ENCODE data around the gene GALNT15. TPM values are rescaled to one million over a fixed set of nuclear protein-coding genes. Genes with fewer than 3 reads are reported as not detected.

Gene GALNT15
- polyA plus RNA-seq, 1 of the 3 experiments (the other 2 are of a cell fraction), result 4.7 TPM

DNA sequence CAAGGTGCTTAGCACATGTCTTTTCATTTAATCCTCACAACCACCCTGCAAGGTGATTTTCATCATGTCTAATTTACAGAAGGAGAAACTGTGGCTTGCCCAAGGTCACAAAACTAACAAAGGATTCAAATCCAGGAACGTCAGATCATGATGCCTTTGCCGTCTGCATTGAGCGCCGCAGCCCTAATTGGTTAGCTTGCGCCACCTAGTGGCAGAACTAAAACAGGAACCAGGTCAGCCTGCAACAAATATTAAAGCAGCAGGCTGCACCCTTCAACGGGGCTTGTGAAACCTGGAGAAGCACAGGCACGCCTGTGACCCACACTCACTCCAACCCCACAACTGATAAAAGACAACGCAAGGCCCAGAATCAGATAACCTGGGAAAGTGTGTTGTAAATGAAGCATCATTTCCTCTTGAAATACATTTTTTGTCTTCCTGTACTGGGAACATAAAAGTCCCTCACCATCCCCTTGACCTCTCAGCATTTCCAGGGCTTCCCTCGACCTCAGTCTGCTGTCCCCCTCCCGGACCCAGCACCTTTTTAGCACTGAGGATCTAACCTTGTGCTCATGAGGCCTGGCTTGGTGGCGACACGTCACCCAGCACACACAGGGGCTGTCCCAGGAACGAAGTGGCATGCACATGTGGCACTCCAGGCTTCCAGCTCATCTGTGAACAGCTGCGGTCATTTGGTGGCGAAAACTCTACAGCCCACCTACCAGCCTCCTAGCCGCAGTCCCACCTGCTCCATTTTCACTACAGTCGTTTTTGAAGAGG, 73.0 kb downstream of the GALNT15 start:
- Histone ChIP-seq H3K4me1 (ENCODE audit: control insufficient read depth in 1 of 2, insufficient read depth in 2 of 2, low read depth in 1 of 2, low read length in 1 of 2) (peaks cover 0 to 11% of the 10 kb centered on the region in 2 experiments; a peak in 1 of 4 replicates), H4K20me1 (ENCODE audit: insufficient read depth) (no peaks in the 10 kb centered on the region), H3K4me2 (peak overlapping the region; percentile 14; the same call in 1 of the 2 replicates), H2AFZ (ENCODE audit: low read depth) (peak overlapping the region; percentile 78; the same call in 1 of the 2 replicates), H3K9me2 (no peaks in the 10 kb centered on the region), H3K36me3 (replicated peaks in 1 of 2; ENCODE audit: control insufficient read depth in 1 of 2, insufficient read depth in 2 of 2, low read length in 1 of 2) (no peaks in the 10 kb centered on the region), H3K27me3 (ENCODE audit: insufficient read depth) (no peaks in the 10 kb centered on the region), H3K79me2 (ENCODE audit: insufficient read depth) (no peaks in the 10 kb centered on the region), H3F3A (replicated peaks; ENCODE audit: insufficient read depth) (no peaks in the 10 kb centered on the region), H3K4me3 (ENCODE audit: low read depth in 2 of 2, low read length in 1 of 2) (no peak overlapping the region; a peak in 1 of 4 replicates), H3K9me3 (no peaks in the 10 kb centered on the region), H3K27ac (ENCODE audit: low read depth in 2 of 2, low read length in 1 of 2) (no peak overlapping the region), H3K9ac (no peak overlapping the region)
- TF ChIP-seq USF2 (IDR thresholded peaks at IDR 0.05; ENCODE audit: borderline replicate concordance, low read depth, low read length) (no peak), RAD21 (IDR thresholded peaks at IDR 0.05; ENCODE audit: low read length) (peak; percentile 95), RXRA (IDR thresholded peaks at IDR 0.05; ENCODE audit: borderline replicate concordance, low read depth) (no peak), CTCF (IDR thresholded peaks at IDR 0.05) (peak; percentile 91), POLR2AphosphoS5 (IDR thresholded peaks at IDR 0.05; ENCODE audit: low read depth, low read length) (no peak), SMC3 (IDR thresholded peaks at IDR 0.05; ENCODE audit: low read depth, low read length) (peak; percentile 92), RFX5 (IDR thresholded peaks at IDR 0.05; ENCODE audit: low read length) (peak; percentile 22; the same call in 1 of the 2 replicates), MXI1 (IDR thresholded peaks at IDR 0.05; ENCODE audit: low read depth, low read length) (peak; percentile 46; the same call in 1 of the 2 replicates), GABPA (IDR thresholded peaks at IDR 0.05; ENCODE audit: low read depth) (no peak), YY1 (IDR thresholded peaks at IDR 0.05; ENCODE audit: low read depth) (no peak)
- ChIA-PET POLR2A (no interaction called here), CTCF (interaction anchor here (1.1 to 4.1 kb wide), 13 partner anchors 12 to 1045 kb away, joined by 3 to 30 read pairs (median 4); partner anchors contain the start of genes DPH3, GALNT15 and OXNAD1)
- peak; percentile 76 for DNase-seq
- WGBS (ENCODE audit: low lambda C conversion rate), result 26% methylated on average over 17 of the region's 17 CpGs

- POLR2A ChIA-PET, result no interaction called here
- peaks cover 0 to 11% of the 10 kb centered on the region in 2 experiments; a peak in 1 of 4 replicates for H3K4me1 ChIP-seq (ENCODE audit: control insufficient read depth in 1 of 2, insufficient read depth in 2 of 2, low read depth in 1 of 2, low read length in 1 of 2)
- DNase-seq, result no peak
- WGBS (ENCODE audit: low lambda C conversion rate), result 95% methylated on average over 5 of the region's 5 CpGs
- H3K79me2 ChIP-seq (ENCODE audit: insufficient read depth), result no peaks in the 10 kb centered on the region
- no peak overlapping the region for H2AFZ ChIP-seq (ENCODE audit: low read depth)
- no peak overlapping the region for H3K27ac ChIP-seq (ENCODE audit: low read depth in 2 of 2, low read length in 1 of 2)
- H3K27me3 ChIP-seq (ENCODE audit: insufficient read depth), result no peaks in the 10 kb centered on the region
- H3K4me3 ChIP-seq (ENCODE audit: low read depth in 2 of 2, low read length in 1 of 2), result no peak overlapping the region
- CTCF ChIA-PET, result interaction anchor here (0.6 to 4.1 kb wide), 12 partner anchors 16 to 1046 kb away, joined by 3 to 30 read pairs (median 4); partner anchors contain the start of genes DPH3, GALNT15 and OXNAD1
- TF ChIP-seq RAD21 (IDR thresholded peaks at IDR 0.05; ENCODE audit: low read length), result no peak
- TF ChIP-seq MXI1 (IDR thresholded peaks at IDR 0.05; ENCODE audit: low read depth, low read length), result no peak
- no peak for TF ChIP-seq EP300 (IDR thresholded peaks at IDR 0.05; ENCODE audit: borderline replicate concordance in 1 of 2, low read depth in 1 of 2, low read length in 1 of 2)
- H4K20me1 ChIP-seq (ENCODE audit: insufficient read depth), result no peaks in the 10 kb centered on the region
- H3K9ac ChIP-seq, result no peak overlapping the region
- H3K36me3 ChIP-seq (replicated peaks in 1 of 2; ENCODE audit: control insufficient read depth in 1 of 2, insufficient read depth in 2 of 2, low read length in 1 of 2), result no peaks in the 10 kb centered on the region
- no peaks in the 10 kb centered on the region for H3K9me3 ChIP-seq
- H3K4me2 ChIP-seq, result no peak overlapping the region
- H3K9me2 ChIP-seq, result no peaks in the 10 kb centered on the region
- H3F3A ChIP-seq (replicated peaks; ENCODE audit: insufficient read depth), result no peaks in the 10 kb centered on the region
Observed at GRCh38 chr3:16248556-16248955, 74.1 kb downstream of the GALNT15 start.
